Activated T-cell treated with anti-CD3 and anti-CD28 coated beads, Interleukin-2, amount 50 U/mL, for 24 hours (primary cell): ENCODE measurements around the gene OR2AG2.
"Not testable (repeated sequence)": the region's sequence is repeated elsewhere in the genome, so short reads cannot be mapped to it uniquely, and the experiment has no call there.

Experiments
- DNase-seq: peaks from one replicate; pipeline ENCODE4 v3.0.0-alpha.2; 2020
- H3K27ac Mint-ChIP-seq: 2 replicates; pipeline ENCODE4 v1.8.0; 2020; ENCODE audit warnings: mild to moderate bottlenecking, mixed read lengths
- H3K27me3 Mint-ChIP-seq: 2 replicates; pipeline ENCODE4 v1.8.0; 2020; ENCODE audit warnings: mixed read lengths
- H3K36me3 Mint-ChIP-seq: 2 replicates; pipeline ENCODE4 v1.8.0; 2020; ENCODE audit warnings: low read depth, mixed read lengths
- H3K4me1 Mint-ChIP-seq: 2 replicates; pipeline ENCODE4 v1.8.0; 2020; ENCODE audit warnings: low read depth, mixed read lengths
- H3K4me3 Mint-ChIP-seq: 2 replicates; pipeline ENCODE4 v1.8.0; 2020; ENCODE audit warnings: mild to moderate bottlenecking, moderate library complexity, mixed read lengths
- H3K9me3 Mint-ChIP-seq: 2 replicates; pipeline ENCODE4 v1.8.0; 2020; ENCODE audit warnings: mixed read lengths

Gene OR2AG2

GRCh38 chr11:6771926-6772893, at the start of gene OR2AG2:
Gene OR2AG2 (minus strand): TSS chr11:6771976. CDS start chr11:6768957, 3,019 bp downstream.
- H3K36me3 Mint-ChIP-seq: no peaks in the 10 kb centered on the region
- no peaks in the 10 kb centered on the region for H3K27me3 Mint-ChIP-seq
- no peak within 1 kb of the TSS for H3K27ac Mint-ChIP-seq
- H3K4me1 Mint-ChIP-seq: no peaks in the 10 kb centered on the region
- H3K4me3 Mint-ChIP-seq: no peak within 1 kb of the TSS
- no peak for DNase-seq
- H3K9me3 Mint-ChIP-seq: no peaks in the 10 kb centered on the region

GRCh38 chr11:6818967-6819366, 47.2 kb upstream of the OR2AG2 start:
- Mint-ChIP-seq H3K9me3 (peaks cover 5% of the 10 kb centered on the region), H3K27me3 (peaks cover 18% of the 10 kb centered on the region), H3K36me3 (no peaks in the 10 kb centered on the region), H3K27ac (no peak overlapping the region), H3K4me3 (no peak overlapping the region), H3K4me1 (no peaks in the 10 kb centered on the region)
- no peak for DNase-seq

- Mint-ChIP-seq H3K27ac (no peak overlapping the region), H3K9me3 (peaks cover 5% of the 10 kb centered on the region), H3K36me3 (no peaks in the 10 kb centered on the region), H3K27me3 (peaks cover 26% of the 10 kb centered on the region), H3K4me3 (no peak overlapping the region), H3K4me1 (no peaks in the 10 kb centered on the region)
- DNase-seq: no peak
Measured at GRCh38 chr11:6817694-6818093, 45.9 kb upstream of the OR2AG2 start.

GRCh38 chr11:6813656-6814055, 41.9 kb upstream of the OR2AG2 start:
- H3K27ac Mint-ChIP-seq: no peak overlapping the region
- DNase-seq: no peak
- H3K4me3 Mint-ChIP-seq: no peak overlapping the region
- H3K9me3 Mint-ChIP-seq: no peaks in the 10 kb centered on the region
- H3K36me3 Mint-ChIP-seq: no peaks in the 10 kb centered on the region
- no peaks in the 10 kb centered on the region for H3K4me1 Mint-ChIP-seq
- peaks cover 38% of the 10 kb centered on the region for H3K27me3 Mint-ChIP-seq

GRCh38 chr11:6812390-6813005, 40.7 kb upstream of the OR2AG2 start:
- no peaks in the 10 kb centered on the region for H3K36me3 Mint-ChIP-seq

GRCh38 chr11:6801075-6801474, 29.3 kb upstream of the OR2AG2 start:
- not testable (repeated sequence) for H3K9me3 Mint-ChIP-seq, H3K27me3 Mint-ChIP-seq, H3K4me1 Mint-ChIP-seq, H3K4me3 Mint-ChIP-seq, H3K36me3 Mint-ChIP-seq, H3K27ac Mint-ChIP-seq, DNase-seq

More at GRCh38 chr11:6812390-6813005, 40.7 kb upstream of the OR2AG2 start:
- H3K27me3 Mint-ChIP-seq: peaks cover 41% of the 10 kb centered on the region
- H3K27ac Mint-ChIP-seq: no peak overlapping the region
- H3K4me3 Mint-ChIP-seq: no peak overlapping the region
- peak; percentile 43 for DNase-seq
- H3K4me1 Mint-ChIP-seq: no peaks in the 10 kb centered on the region
- H3K9me3 Mint-ChIP-seq: no peaks in the 10 kb centered on the region

- H3K36me3 Mint-ChIP-seq: no peaks in the 10 kb centered on the region
- DNase-seq: no peak
- H3K4me3 Mint-ChIP-seq: no peak within 1 kb of the TSS
- no peaks in the 10 kb centered on the region for H3K27me3 Mint-ChIP-seq
- peaks cover 2% of the 10 kb centered on the region for H3K9me3 Mint-ChIP-seq
- H3K27ac Mint-ChIP-seq: no peak within 1 kb of the TSS
- H3K4me1 Mint-ChIP-seq: peaks cover 4% of the 10 kb centered on the region
Measured at GRCh38 chr11:6799402-6799801, 27.6 kb upstream of the OR2AG2 start, which contains the start of gene OR6A2. Gene OR6A2 (minus strand): TSS chr11:6799689. CDS start chr11:6795708, 3,981 bp downstream.

GRCh38 chr11:6794639-6795038, 22.9 kb upstream of the OR2AG2 start:
- Mint-ChIP-seq H3K27me3 (peaks cover under 1% of the 10 kb centered on the region), H3K4me3 (no peak overlapping the region), H3K9me3 (no peaks in the 10 kb centered on the region), H3K4me1 (peaks cover 4% of the 10 kb centered on the region), H3K27ac (no peak overlapping the region), H3K36me3 (no peaks in the 10 kb centered on the region)
- no peak for DNase-seq

- Mint-ChIP-seq H3K27me3 (peaks cover 13% of the 10 kb centered on the region), H3K27ac (no peak overlapping the region), H3K36me3 (no peaks in the 10 kb centered on the region), H3K4me1 (no peaks in the 10 kb centered on the region), H3K4me3 (no peak overlapping the region), H3K9me3 (no peaks in the 10 kb centered on the region)
- no peak for DNase-seq
Measured at GRCh38 chr11:6790546-6790945, 18.8 kb upstream of the OR2AG2 start.

GRCh38 chr11:6782720-6783119, 10.9 kb upstream of the OR2AG2 start, which contains the start of gene OR2AG1:
Gene OR2AG1 (plus strand): TSS chr11:6783020. CDS start chr11:6785038, 2,018 bp downstream.
- Mint-ChIP-seq H3K27me3 (peaks cover 4% of the 10 kb centered on the region), H3K36me3 (no peaks in the 10 kb centered on the region), H3K9me3 (no peaks in the 10 kb centered on the region), H3K4me3 (no peak within 1 kb of the TSS), H3K27ac (no peak within 1 kb of the TSS), H3K4me1 (no peaks in the 10 kb centered on the region)
- DNase-seq: no peak

- DNase-seq: no peak
- Mint-ChIP-seq H3K9me3 (no peaks in the 10 kb centered on the region), H3K4me3 (no peak overlapping the region), H3K27ac (no peak overlapping the region), H3K4me1 (no peaks in the 10 kb centered on the region), H3K36me3 (no peaks in the 10 kb centered on the region), H3K27me3 (peaks cover 4% of the 10 kb centered on the region)
Measured at GRCh38 chr11:6780829-6781228, 9.1 kb upstream of the OR2AG2 start.

- Mint-ChIP-seq H3K27me3 (no peaks in the 10 kb centered on the region), H3K4me1 (no peaks in the 10 kb centered on the region), H3K9me3 (no peaks in the 10 kb centered on the region), H3K36me3 (no peaks in the 10 kb centered on the region), H3K27ac (no peak overlapping the region), H3K4me3 (no peak overlapping the region)
- DNase-seq: no peak
Measured at GRCh38 chr11:6778518-6778917, 6.7 kb upstream of the OR2AG2 start.

- peak; percentile 53 for DNase-seq
- peaks cover 8% of the 10 kb centered on the region for H3K4me1 Mint-ChIP-seq
- no peaks in the 10 kb centered on the region for H3K9me3 Mint-ChIP-seq
- H3K36me3 Mint-ChIP-seq: no peaks in the 10 kb centered on the region
- H3K4me3 Mint-ChIP-seq: no peak overlapping the region
- H3K27me3 Mint-ChIP-seq: peaks cover 9% of the 10 kb centered on the region
- H3K27ac Mint-ChIP-seq: no peak overlapping the region
Measured at GRCh38 chr11:6757373-6757967, 14.3 kb downstream of the OR2AG2 start.

GRCh38 chr11:6755953-6756347, 15.8 kb downstream of the OR2AG2 start:
- DNase-seq: no peak
- Mint-ChIP-seq H3K4me3 (no peak overlapping the region), H3K36me3 (no peaks in the 10 kb centered on the region), H3K4me1 (peaks cover 8% of the 10 kb centered on the region), H3K9me3 (no peaks in the 10 kb centered on the region), H3K27me3 (peaks cover 5% of the 10 kb centered on the region), H3K27ac (no peak overlapping the region)
